ENCODE measurements around the gene JAKMIP1. TPM values are rescaled to one million over a fixed set of nuclear protein-coding genes. Genes with fewer than 3 reads are reported as not detected.

Gene JAKMIP1
- total RNA-seq, 1 donor from 2014 or later: 5.5 TPM

- peaks cover 2% of the 10 kb centered on the region for H3K27me3 Mint-ChIP-seq (ENCODE audit: insufficient read depth, low read depth)
- Histone ChIP-seq H4K20me1 (ENCODE audit: low read depth) (no peaks in the 10 kb centered on the region), H3K27me3 (no peaks in the 10 kb centered on the region), H3F3A (ENCODE audit: low read depth) (no peaks in the 10 kb centered on the region), H3K4me2 (no peak overlapping the region), H3K27ac (no peak overlapping the region), H3K36me3 (no peaks in the 10 kb centered on the region), H3K79me2 (ENCODE audit: low read depth) (no peaks in the 10 kb centered on the region), H3K4me3 (no peak overlapping the region), H3K9ac (no peak overlapping the region), H3K9me3 (ENCODE audit: low read depth) (no peaks in the 10 kb centered on the region), H2AFZ (replicated peaks) (no peak overlapping the region), H3K4me1 (peaks cover 10% of the 10 kb centered on the region)
- DNase-seq (ENCODE audit: low spot score): no peak
- H3K9me3 Mint-ChIP-seq: no peaks in the 10 kb centered on the region
- TF ChIP-seq EZH2 (IDR thresholded peaks at IDR 0.05) (no peak), CTCF (IDR thresholded peaks at IDR 0.05) (no peak), EZH2phosphoT487 (IDR thresholded peaks at IDR 0.05) (no peak)
- H3K36me3 Mint-ChIP-seq: no peaks in the 10 kb centered on the region
- H3K4me1 Mint-ChIP-seq: peaks cover 5% of the 10 kb centered on the region
- no peak overlapping the region for H3K27ac Mint-ChIP-seq
- H3K4me3 Mint-ChIP-seq: no peak overlapping the region
These were observed 151.1 kb downstream of the JAKMIP1 start for GRCh38 chr4:6049278-6049677.

- Histone ChIP-seq H3K4me3 (no peak overlapping the region), H3F3A (ENCODE audit: low read depth) (no peaks in the 10 kb centered on the region), H3K4me1 (peaks cover 5% of the 10 kb centered on the region), H4K20me1 (ENCODE audit: low read depth) (no peaks in the 10 kb centered on the region), H2AFZ (replicated peaks) (no peak overlapping the region), H3K4me2 (no peak overlapping the region), H3K79me2 (ENCODE audit: low read depth) (no peaks in the 10 kb centered on the region), H3K9me3 (ENCODE audit: low read depth) (no peaks in the 10 kb centered on the region), H3K27me3 (no peaks in the 10 kb centered on the region), H3K9ac (no peak overlapping the region), H3K27ac (no peak overlapping the region), H3K36me3 (no peaks in the 10 kb centered on the region)
- H3K36me3 Mint-ChIP-seq: no peaks in the 10 kb centered on the region
- H3K27ac Mint-ChIP-seq: no peak overlapping the region
- H3K27me3 Mint-ChIP-seq (ENCODE audit: insufficient read depth, low read depth): peaks cover 2% of the 10 kb centered on the region
- no peak overlapping the region for H3K4me3 Mint-ChIP-seq
- no peaks in the 10 kb centered on the region for H3K9me3 Mint-ChIP-seq
- TF ChIP-seq EZH2 (IDR thresholded peaks at IDR 0.05): no peak
- H3K4me1 Mint-ChIP-seq: peaks cover 5% of the 10 kb centered on the region
- DNase-seq (ENCODE audit: low spot score): no peak
These were observed 151.8 kb downstream of the JAKMIP1 start for GRCh38 chr4:6048537-6048936.

- Mint-ChIP-seq H3K4me3 (no peak overlapping the region), H3K27ac (no peak overlapping the region), H3K36me3 (no peaks in the 10 kb centered on the region), H3K4me1 (peaks cover 5% of the 10 kb centered on the region), H3K9me3 (no peaks in the 10 kb centered on the region), H3K27me3 (ENCODE audit: insufficient read depth, low read depth) (peaks cover 2% of the 10 kb centered on the region)
- no peak overlapping the region for H3K4me2 ChIP-seq
- no peak overlapping the region for H2AFZ ChIP-seq (replicated peaks)
- TF ChIP-seq EZH2phosphoT487 (IDR thresholded peaks at IDR 0.05) (no peak), CTCF (IDR thresholded peaks at IDR 0.05) (no peak), EZH2 (IDR thresholded peaks at IDR 0.05) (no peak)
- no peaks in the 10 kb centered on the region for H4K20me1 ChIP-seq (ENCODE audit: low read depth)
- H3K79me2 ChIP-seq (ENCODE audit: low read depth): no peaks in the 10 kb centered on the region
- DNase-seq (ENCODE audit: low spot score): no peak
- no peaks in the 10 kb centered on the region for H3K9me3 ChIP-seq (ENCODE audit: low read depth)
- H3K27me3 ChIP-seq: no peaks in the 10 kb centered on the region
- H3K9ac ChIP-seq: no peak overlapping the region
- no peaks in the 10 kb centered on the region for H3F3A ChIP-seq (ENCODE audit: low read depth)
- no peaks in the 10 kb centered on the region for H3K36me3 ChIP-seq
- peaks cover 5% of the 10 kb centered on the region for H3K4me1 ChIP-seq
- H3K4me3 ChIP-seq: no peak overlapping the region
- H3K27ac ChIP-seq: no peak overlapping the region
These were observed 153.1 kb downstream of the JAKMIP1 start for GRCh38 chr4:6047130-6047673.

- no peak overlapping the region for H3K27ac ChIP-seq
- H3F3A ChIP-seq (ENCODE audit: low read depth): no peaks in the 10 kb centered on the region
- H3K9ac ChIP-seq: no peak overlapping the region
- H3K4me2 ChIP-seq: no peak overlapping the region
- H3K27me3 Mint-ChIP-seq (ENCODE audit: insufficient read depth, low read depth): peaks cover 2% of the 10 kb centered on the region
- no peaks in the 10 kb centered on the region for H3K27me3 ChIP-seq
- no peaks in the 10 kb centered on the region for H3K79me2 ChIP-seq (ENCODE audit: low read depth)
- TF ChIP-seq EZH2phosphoT487 (IDR thresholded peaks at IDR 0.05): no peak
- no peak for TF ChIP-seq EZH2 (IDR thresholded peaks at IDR 0.05)
- TF ChIP-seq CTCF (IDR thresholded peaks at IDR 0.05): no peak
- no peak for DNase-seq (ENCODE audit: low spot score)
- H3K4me3 Mint-ChIP-seq: no peak overlapping the region
- H3K4me1 Mint-ChIP-seq: peaks cover 5% of the 10 kb centered on the region
- peaks cover 5% of the 10 kb centered on the region for H3K4me1 ChIP-seq
- H3K36me3 ChIP-seq: no peaks in the 10 kb centered on the region
- H3K9me3 Mint-ChIP-seq: no peaks in the 10 kb centered on the region
- H3K27ac Mint-ChIP-seq: no peak overlapping the region
- H4K20me1 ChIP-seq (ENCODE audit: low read depth): no peaks in the 10 kb centered on the region
- H3K36me3 Mint-ChIP-seq: no peaks in the 10 kb centered on the region
- no peak overlapping the region for H3K4me3 ChIP-seq
- no peaks in the 10 kb centered on the region for H3K9me3 ChIP-seq (ENCODE audit: low read depth)
- H2AFZ ChIP-seq (replicated peaks): no peak overlapping the region
These were observed 153.7 kb downstream of the JAKMIP1 start for GRCh38 chr4:6046526-6047129.

All from neural progenitor cell (in vitro differentiated cells).